ENCODE measurements around the gene ST14. TPM values are rescaled to one million over a fixed set of nuclear protein-coding genes. Genes with fewer than 3 reads are reported as not detected.

The ST14 gene
- total RNA-seq, 1 donor from 2014 or later = 43.2 TPM

DNA sequence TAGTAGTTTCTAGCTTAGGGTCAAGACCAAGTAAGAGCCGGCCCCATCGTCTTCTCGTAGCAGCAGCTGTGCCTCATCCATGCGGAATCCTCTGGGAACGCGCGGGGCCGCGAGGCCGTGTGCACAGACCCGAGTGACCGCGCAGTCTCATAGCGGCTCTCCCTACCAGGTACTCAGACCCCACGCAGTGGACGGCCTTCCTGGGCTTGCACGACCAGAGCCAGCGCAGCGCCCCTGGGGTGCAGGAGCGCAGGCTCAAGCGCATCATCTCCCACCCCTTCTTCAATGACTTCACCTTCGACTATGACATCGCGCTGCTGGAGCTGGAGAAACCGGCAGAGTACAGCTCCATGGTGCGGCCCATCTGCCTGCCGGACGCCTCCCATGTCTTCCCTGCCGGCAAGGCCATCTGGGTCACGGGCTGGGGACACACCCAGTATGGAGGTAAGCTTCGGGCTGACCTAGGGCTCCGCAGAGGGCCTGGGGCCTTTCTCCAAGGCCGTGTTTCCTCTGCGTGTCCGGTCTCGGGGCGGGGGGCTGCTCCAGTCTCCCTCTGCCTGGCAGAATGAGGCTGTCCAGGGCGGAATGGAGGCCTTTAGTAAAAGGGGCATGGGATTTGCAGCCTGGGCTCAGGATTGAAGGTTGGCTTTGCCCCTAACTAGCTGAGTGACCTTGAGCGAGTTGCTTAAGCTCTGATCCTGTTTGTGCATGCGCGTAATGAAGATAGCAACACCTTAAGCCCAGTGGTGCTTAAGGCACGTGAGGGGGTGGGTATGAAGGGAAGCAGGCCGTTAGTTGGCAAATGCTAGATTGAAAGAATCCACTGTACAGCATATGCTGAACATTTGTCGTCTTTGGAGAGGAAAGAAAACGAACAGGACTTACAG, 48.9 kb downstream of the ST14 start:
- TF ChIP-seq POLR2AphosphoS5 (IDR thresholded peaks at IDR 0.05; ENCODE audit: insufficient read depth in 1 of 2, low read depth in 1 of 2) (no peak), POLR2A (IDR thresholded peaks at IDR 0.05) (no peak)
- TF ChIP-seq, protein P1, sequence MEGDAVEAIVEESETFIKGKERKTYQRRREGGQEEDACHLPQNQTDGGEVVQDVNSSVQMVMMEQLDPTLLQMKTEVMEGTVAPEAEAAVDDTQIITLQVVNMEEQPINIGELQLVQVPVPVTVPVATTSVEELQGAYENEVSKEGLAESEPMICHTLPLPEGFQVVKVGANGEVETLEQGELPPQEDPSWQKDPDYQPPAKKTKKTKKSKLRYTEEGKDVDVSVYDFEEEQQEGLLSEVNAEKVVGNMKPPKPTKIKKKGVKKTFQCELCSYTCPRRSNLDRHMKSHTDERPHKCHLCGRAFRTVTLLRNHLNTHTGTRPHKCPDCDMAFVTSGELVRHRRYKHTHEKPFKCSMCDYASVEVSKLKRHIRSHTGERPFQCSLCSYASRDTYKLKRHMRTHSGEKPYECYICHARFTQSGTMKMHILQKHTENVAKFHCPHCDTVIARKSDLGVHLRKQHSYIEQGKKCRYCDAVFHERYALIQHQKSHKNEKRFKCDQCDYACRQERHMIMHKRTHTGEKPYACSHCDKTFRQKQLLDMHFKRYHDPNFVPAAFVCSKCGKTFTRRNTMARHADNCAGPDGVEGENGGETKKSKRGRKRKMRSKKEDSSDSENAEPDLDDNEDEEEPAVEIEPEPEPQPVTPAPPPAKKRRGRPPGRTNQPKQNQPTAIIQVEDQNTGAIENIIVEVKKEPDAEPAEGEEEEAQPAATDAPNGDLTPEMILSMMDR (IDR thresholded peaks at IDR 0.05) = no peak
- intact Hi-C loops (cut with DNase I) = no loop called here
- DNase-seq (ENCODE audit: extremely low spot score in 2 of 2) = peak; percentile 70 to 84
- H3K27ac ChIP-seq = no peak overlapping the region
- no peaks in the 10 kb centered on the region for H3K9me3 ChIP-seq
- no peak overlapping the region for H3K4me3 ChIP-seq
- no peaks in the 10 kb centered on the region for H3K27me3 ChIP-seq
- no peaks in the 10 kb centered on the region for H3K4me1 ChIP-seq
- no peaks in the 10 kb centered on the region for H3K36me3 ChIP-seq

- no peak overlapping the region for H3K27ac ChIP-seq
- H3K27me3 ChIP-seq = no peaks in the 10 kb centered on the region
- no peaks in the 10 kb centered on the region for H3K36me3 ChIP-seq
- intact Hi-C loops (cut with DNase I) = no loop called here
- H3K9me3 ChIP-seq = no peaks in the 10 kb centered on the region
- no peaks in the 10 kb centered on the region for H3K4me1 ChIP-seq
- TF ChIP-seq, protein P1 (IDR thresholded peaks at IDR 0.05) = no peak
- TF ChIP-seq POLR2AphosphoS5 (IDR thresholded peaks at IDR 0.05; ENCODE audit: insufficient read depth in 1 of 2, low read depth in 1 of 2) (no peak), POLR2A (IDR thresholded peaks at IDR 0.05) (no peak)
- peak; percentile 84 to 94 for DNase-seq (ENCODE audit: extremely low spot score in 2 of 2)
- H3K4me3 ChIP-seq = no peak overlapping the region
Observed at GRCh38 chr11:130209128-130209932, 49.7 kb downstream of the ST14 start.

- no peak for TF ChIP-seq POLR2A (IDR thresholded peaks at IDR 0.05)
- no peak for TF ChIP-seq POLR2AphosphoS5 (IDR thresholded peaks at IDR 0.05; ENCODE audit: insufficient read depth in 1 of 2, low read depth in 1 of 2)
- TF ChIP-seq, protein P1 (IDR thresholded peaks at IDR 0.05) = no peak
- H3K4me1 ChIP-seq = no peaks in the 10 kb centered on the region
- intact Hi-C loops (cut with DNase I) = loop anchor here (10.0 kb wide), 1 partner anchor 215 kb away; the partner anchor contains the start of gene ADAMTS8
- no peaks in the 10 kb centered on the region for H3K27me3 ChIP-seq
- H3K27ac ChIP-seq = no peak overlapping the region
- H3K9me3 ChIP-seq = no peaks in the 10 kb centered on the region
- H3K4me3 ChIP-seq = no peak overlapping the region
- no peaks in the 10 kb centered on the region for H3K36me3 ChIP-seq
- DNase-seq (ENCODE audit: extremely low spot score in 2 of 2) = peak; percentile 69 to 79
Observed at GRCh38 chr11:130209954-130210854, 50.6 kb downstream of the ST14 start.

DNA sequence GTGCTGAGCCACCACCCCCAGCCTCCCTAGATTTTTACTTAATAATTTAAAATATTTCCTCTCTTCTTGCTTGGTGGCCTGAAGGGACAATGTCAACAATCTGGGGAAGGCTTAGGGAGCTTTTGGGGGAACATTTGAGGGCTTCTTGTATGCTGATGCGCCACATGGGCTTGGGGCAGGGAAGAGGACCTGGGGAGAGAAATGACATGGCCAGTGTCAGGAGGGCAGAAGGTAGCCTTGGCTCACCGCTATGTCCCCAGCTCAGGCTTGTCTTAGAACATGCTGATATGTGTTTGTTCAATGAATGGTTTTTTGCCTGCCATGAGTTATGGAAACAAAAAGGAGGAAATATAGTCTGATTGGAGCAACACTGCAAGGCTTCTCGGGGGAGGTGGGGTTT, 51.6 kb downstream of the ST14 start:
- H3K27me3 ChIP-seq = no peaks in the 10 kb centered on the region
- peak in 1 of 2 donors; percentile 56 for DNase-seq (ENCODE audit: extremely low spot score in 2 of 2)
- H3K27ac ChIP-seq = no peak overlapping the region
- intact Hi-C loops (cut with DNase I) = loop anchor here (10.0 kb wide), 1 partner anchor 214 kb away; the partner anchor contains the start of gene ADAMTS8
- TF ChIP-seq POLR2A (IDR thresholded peaks at IDR 0.05) (no peak), POLR2AphosphoS5 (IDR thresholded peaks at IDR 0.05; ENCODE audit: insufficient read depth in 1 of 2, low read depth in 1 of 2) (no peak)
- TF ChIP-seq, protein P1 (IDR thresholded peaks at IDR 0.05) = no peak
- no peaks in the 10 kb centered on the region for H3K4me1 ChIP-seq
- no peak overlapping the region for H3K4me3 ChIP-seq
- no peaks in the 10 kb centered on the region for H3K9me3 ChIP-seq
- no peaks in the 10 kb centered on the region for H3K36me3 ChIP-seq

Data from vagina (tissue), 2 donors.